GM12874 (cell line): Measurements from ENCODE around the gene MLC1.

Experiments
- TF ChIP-seq, protein P1 (sequence below): IDR thresholded peaks from 2 replicates; pipeline ENCODE4 v1.5.1; 2011; ENCODE audit warnings: low read depth, mild to moderate bottlenecking, control low read depth, low read length, moderate library complexity; ENCODE audit not compliant: insufficient read depth

MLC1 gene

GRCh38 chr22:50045211-50046018 lies 39.8 kb downstream of the MLC1 start:
- TF ChIP-seq, protein P1, sequence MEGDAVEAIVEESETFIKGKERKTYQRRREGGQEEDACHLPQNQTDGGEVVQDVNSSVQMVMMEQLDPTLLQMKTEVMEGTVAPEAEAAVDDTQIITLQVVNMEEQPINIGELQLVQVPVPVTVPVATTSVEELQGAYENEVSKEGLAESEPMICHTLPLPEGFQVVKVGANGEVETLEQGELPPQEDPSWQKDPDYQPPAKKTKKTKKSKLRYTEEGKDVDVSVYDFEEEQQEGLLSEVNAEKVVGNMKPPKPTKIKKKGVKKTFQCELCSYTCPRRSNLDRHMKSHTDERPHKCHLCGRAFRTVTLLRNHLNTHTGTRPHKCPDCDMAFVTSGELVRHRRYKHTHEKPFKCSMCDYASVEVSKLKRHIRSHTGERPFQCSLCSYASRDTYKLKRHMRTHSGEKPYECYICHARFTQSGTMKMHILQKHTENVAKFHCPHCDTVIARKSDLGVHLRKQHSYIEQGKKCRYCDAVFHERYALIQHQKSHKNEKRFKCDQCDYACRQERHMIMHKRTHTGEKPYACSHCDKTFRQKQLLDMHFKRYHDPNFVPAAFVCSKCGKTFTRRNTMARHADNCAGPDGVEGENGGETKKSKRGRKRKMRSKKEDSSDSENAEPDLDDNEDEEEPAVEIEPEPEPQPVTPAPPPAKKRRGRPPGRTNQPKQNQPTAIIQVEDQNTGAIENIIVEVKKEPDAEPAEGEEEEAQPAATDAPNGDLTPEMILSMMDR = no peak

DNA sequence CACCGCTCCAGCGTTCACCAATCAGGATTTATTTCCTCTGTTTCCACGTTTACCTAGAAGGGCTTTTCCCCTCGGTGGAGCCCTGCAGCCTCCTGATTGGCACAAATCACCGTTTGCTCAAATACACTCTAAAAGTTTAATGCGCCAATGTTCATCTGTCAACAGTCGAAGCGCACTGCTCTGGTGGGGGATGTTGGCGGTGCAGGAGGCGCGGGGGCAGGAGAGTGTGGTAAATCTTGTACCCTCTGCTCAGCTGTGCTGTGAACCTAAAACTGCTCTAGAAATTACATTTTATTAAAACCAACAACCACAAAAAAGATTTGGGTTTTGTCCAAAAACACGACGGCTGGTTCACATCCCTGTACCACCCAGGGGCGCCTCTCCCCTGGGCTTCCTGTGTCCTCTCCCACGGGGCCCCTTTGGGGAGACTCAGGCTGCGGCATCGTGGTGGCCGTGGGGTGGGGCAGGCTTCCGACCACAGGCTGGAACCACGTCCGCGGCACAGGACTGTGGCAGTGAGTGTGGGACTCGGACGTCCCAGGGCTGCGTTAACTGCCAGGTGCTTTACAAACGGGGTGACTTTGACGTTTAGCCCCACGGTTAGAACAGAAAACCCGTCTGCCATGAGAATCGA lies 40.6 kb downstream of the MLC1 start:
- TF ChIP-seq, protein P1 = no peak

DNA sequence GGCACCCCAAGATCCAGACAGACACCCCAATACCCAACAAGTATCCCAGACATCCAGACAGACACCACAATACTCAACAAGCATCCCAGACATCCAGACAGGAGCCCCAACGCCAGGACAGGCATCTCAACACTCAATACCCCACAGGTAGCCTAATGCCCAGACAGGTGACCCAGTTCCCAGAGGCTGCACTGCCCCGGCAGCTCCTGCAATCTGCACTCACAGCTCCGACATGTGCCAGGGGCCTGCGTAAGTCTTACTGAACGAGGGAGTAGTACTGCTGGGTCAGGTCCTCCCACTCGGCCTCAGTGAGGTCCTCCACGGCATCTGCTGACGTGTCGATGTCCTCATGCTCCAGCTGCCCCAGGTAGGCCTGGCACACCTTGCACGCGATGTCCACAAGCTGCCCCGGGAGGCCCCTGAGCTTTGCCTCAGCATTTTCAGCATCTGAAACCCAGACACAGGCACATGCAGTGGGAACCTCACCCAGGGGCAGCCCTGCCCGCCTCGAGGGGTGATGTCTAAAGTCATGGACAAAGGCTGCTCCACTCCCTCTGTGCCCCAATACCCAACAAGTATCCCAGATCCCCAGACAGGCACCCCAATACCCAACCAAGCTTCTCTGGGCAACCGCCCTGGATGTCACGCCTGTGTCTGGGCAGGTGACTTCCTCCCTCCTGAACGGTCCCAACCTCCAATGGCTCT lies 43.7 kb downstream of the MLC1 start:
- TF ChIP-seq, protein P1 = no peak

DNA sequence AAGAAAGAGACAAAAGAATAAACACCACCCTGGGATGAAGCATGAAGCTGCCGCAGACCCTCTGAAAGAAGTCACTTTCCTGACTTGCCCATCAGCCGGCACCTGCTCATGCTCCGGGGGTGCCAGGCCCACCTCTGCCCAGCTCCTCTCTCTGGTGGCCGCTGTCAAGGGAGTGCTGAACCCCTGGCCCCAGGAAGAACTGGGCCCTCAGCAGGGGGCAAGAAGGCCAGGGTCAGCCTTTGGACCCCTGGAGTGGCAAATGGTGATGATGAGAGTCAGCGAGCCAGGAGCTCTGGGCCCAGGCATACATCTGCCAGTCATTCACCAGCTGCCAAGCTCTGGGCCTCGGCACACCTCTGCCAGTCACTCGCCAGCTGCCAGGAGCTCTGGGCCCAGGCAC lies 44.5 kb downstream of the MLC1 start:
- TF ChIP-seq, protein P1 = no peak

DNA sequence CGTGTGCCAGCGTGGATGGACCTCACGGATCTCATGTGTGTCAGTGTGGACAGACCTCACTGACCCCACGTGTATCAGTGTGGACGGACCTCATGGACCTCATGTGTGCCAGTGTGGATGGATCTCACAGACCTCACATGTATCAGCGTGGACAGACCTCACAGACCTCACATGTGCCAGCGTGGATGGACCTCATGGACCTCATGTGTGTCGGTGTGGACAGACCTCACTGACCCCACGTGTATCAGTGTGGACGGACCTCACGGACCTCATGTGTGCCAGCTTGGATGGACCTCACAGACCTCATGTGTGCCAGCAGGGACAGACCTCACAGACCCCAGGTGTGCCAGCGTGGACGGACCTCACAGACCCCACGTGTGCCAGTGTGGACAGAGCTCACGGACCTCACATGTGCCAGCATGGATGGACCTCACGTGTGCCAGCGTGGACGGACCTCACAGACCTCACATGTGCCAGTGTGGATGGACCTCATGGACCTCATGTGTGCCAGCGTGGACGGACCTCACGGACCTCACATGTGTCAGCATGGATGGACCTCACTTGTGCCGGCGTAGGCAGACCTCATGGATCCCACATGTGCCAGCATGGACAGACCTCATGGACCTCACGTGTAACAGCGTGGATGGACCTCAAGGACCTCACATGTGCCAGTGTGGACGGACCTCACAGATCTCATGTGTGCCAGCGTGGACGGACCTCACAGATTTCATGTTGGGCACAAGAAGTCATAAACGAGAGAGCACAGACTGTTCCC lies 45.4 kb downstream of the MLC1 start:
- TF ChIP-seq, protein P1 = no peak

DNA sequence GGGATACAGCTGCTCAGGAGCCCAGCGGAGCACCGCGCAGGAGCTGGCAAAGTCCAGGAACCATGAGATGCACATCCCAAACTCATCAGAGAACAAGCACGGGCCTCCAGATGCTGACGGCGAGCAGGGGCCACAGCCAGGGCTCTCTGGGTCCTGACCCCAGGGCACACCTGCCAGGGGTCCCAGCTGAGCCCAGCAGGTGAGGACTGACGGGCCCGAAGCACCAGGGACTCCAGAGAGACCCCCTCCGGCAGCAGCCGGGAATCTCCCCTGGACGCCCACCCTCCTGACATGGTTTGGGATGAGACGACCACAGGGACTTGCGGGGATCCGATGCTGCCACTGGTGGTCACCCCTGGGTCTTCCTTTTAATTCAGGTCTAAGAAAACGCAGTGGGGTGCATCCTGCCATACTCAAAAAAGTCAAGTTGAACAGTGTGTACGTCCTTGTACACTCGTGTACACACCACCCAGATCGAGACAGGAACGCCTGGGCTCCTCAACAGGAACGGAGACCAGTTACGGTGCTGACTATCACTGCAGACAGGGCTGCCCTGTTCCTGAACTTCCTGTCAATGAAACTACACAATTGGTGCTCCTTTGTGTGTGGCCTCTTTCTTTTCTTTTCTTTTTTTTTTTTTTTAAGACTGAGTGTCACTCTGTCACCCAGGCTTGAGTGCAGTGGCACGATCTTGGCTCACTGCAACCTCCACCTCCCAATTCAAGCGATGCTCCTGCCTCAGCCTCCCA lies 49.1 kb downstream of the MLC1 start:
- TF ChIP-seq, protein P1 = no peak
